H1 (cell line): ENCODE data around the gene ZXDC. TPM values are rescaled to one million over a fixed set of nuclear protein-coding genes. Genes with fewer than 3 reads are reported as not detected.

Experiments used
- CTCF ChIA-PET: fragments of 300-600 bp; sonication (Branson Sonifier 250); formaldehyde crosslinking; loops from one replicate; lab custom pipeline; 2021; ENCODE audit not compliant: partially characterized antibody; lab: Charles Lee
- POLR2A ChIA-PET: fragments of 300-600 bp; sonication (Branson Sonifier 250); formaldehyde crosslinking; loops from one replicate; lab custom pipeline; 2021; ENCODE audit warnings: inconsistent platforms; ENCODE audit not compliant: partially characterized antibody; lab: Charles Lee
- DNase-seq, 2 experiments: peaks; one replicate each; pipeline versions ENCODE4 v3.0.0 to v3.0.0-alpha.2; 2010 to 2022; ENCODE audit warnings: low spot score in 2 of 2, low read depth in 1 of 2, mixed read lengths in 1 of 2
- FAIRE-seq: peaks from 2 replicates; lab custom pipeline; 2011; peaks lifted over from hg19 to GRCh38; lab: Jason Lieb, UNC
- H2AFZ ChIP-seq: 2 replicates; pipeline ENCODE4 v1.8.1; 2012; ENCODE audit warnings: low read length, inconsistent platforms
- H2AK5ac ChIP-seq: 2 replicates; pipeline ENCODE4 v1.6.1; 2013; ENCODE audit warnings: low read depth, low read length
- H2BK120ac ChIP-seq: replicated peaks from 2 replicates; pipeline ENCODE3; 2013; ENCODE audit warnings: low read depth, low read length, inconsistent platforms
- H2BK12ac ChIP-seq: 2 replicates; pipeline ENCODE4 v1.6.1; 2013; ENCODE audit warnings: low read depth, low read length
- H2BK15ac ChIP-seq: 2 replicates; pipeline ENCODE4 v1.6.1; 2013; ENCODE audit warnings: low read length
- H2BK20ac ChIP-seq: 2 replicates; pipeline ENCODE4 v1.6.1; 2013; ENCODE audit warnings: low read length
- H2BK5ac ChIP-seq: 2 replicates; pipeline ENCODE4 v1.6.1; 2013; ENCODE audit warnings: low read depth, low read length
- H3K14ac ChIP-seq: 2 replicates; pipeline ENCODE4 v1.6.1; 2013; ENCODE audit warnings: inconsistent platforms; ENCODE audit not compliant: insufficient read length
- H3K18ac ChIP-seq: 2 replicates; pipeline ENCODE4 v1.6.1; 2013; ENCODE audit warnings: low read length; ENCODE audit errors: extremely low read depth
- H3K23ac ChIP-seq: 2 replicates; pipeline ENCODE4 v1.6.1; 2013; ENCODE audit warnings: inconsistent platforms; ENCODE audit not compliant: insufficient read length
- H3K23me2 ChIP-seq: 2 replicates; pipeline ENCODE4 v1.6.1; 2013; ENCODE audit warnings: low read depth, low read length
- H3K27ac ChIP-seq: 2 replicates; pipeline ENCODE4 v1.6.1; 2011; ENCODE audit warnings: low read depth, low read length, inconsistent platforms
- H3K27me3 ChIP-seq, 4 experiments: replicated peaks in 1 of 4; 1 replicate in 1 of 4; 2 replicates in 3 of 4; pipeline versions ENCODE4 v1.6.1 to v1.8.1; 2011 to 2013; ENCODE audit warnings: low read length in 3 of 4, mild to moderate bottlenecking in 3 of 4, inconsistent platforms in 2 of 4, mixed read lengths in 2 of 4, moderate library complexity in 1 of 4; ENCODE audit not compliant: control insufficient read depth in 3 of 4, insufficient read depth in 3 of 4; ENCODE audit errors: extremely low read depth in 1 of 4
- H3K36me3 ChIP-seq, 4 experiments: 2 replicates each; pipeline versions ENCODE4 v1.6.1 to v1.8.1; 2011 to 2013; ENCODE audit warnings: mild to moderate bottlenecking in 4 of 4, low read length in 3 of 4, moderate library complexity in 2 of 4, control low read depth in 1 of 4, inconsistent platforms in 1 of 4; ENCODE audit not compliant: insufficient read depth in 4 of 4, control insufficient read depth in 2 of 4
- H3K4ac ChIP-seq: replicated peaks from 2 replicates; pipeline ENCODE3; 2013; ENCODE audit warnings: low read length, low read depth, mixed read lengths, inconsistent platforms; ENCODE audit not compliant: insufficient read length
- H3K4me1 ChIP-seq, 4 experiments: replicated peaks in 1 of 4; 1 replicate in 1 of 4; 2 replicates in 3 of 4; pipeline versions ENCODE4 v1.6.1 to v1.8.1; 2011 to 2013; ENCODE audit warnings: low read length in 3 of 4, inconsistent platforms in 2 of 4, mixed read lengths in 1 of 4; ENCODE audit not compliant: insufficient read depth in 4 of 4, control insufficient read depth in 3 of 4
- H3K4me2 ChIP-seq, 2 experiments: 2 replicates each; pipeline versions ENCODE4 v1.6.1 to v1.8.1; 2011 to 2013; ENCODE audit warnings: low read depth in 2 of 2, low read length in 2 of 2, control low read depth in 1 of 2, inconsistent platforms in 1 of 2, mild to moderate bottlenecking in 1 of 2; ENCODE audit not compliant: insufficient read depth in 1 of 2
- H3K4me3 ChIP-seq, 4 experiments: fragments of 200-600, 300-600 bp in 1 of 4; sonication (generic), shearing (Covaris generic), sonication (Bioruptor Twin) in 1 of 4; 2 replicates each; pipeline versions ENCODE4 v1.5.1 to v1.8.1; 2011 to 2016; ENCODE audit warnings: low read length in 4 of 4, low read depth in 3 of 4, control low read depth in 2 of 4, inconsistent platforms in 2 of 4, mild to moderate bottlenecking in 2 of 4, mixed read lengths in 1 of 4, moderate library complexity in 1 of 4; ENCODE audit not compliant: insufficient read depth in 2 of 4; ENCODE audit errors: extremely low read depth in 1 of 4
- H3K56ac ChIP-seq: replicated peaks from 2 replicates; pipeline ENCODE3; 2013; ENCODE audit warnings: low read depth, mild to moderate bottlenecking, mixed read lengths, low read length, inconsistent platforms; ENCODE audit not compliant: insufficient read length
- H3K79me1 ChIP-seq: 2 replicates; pipeline ENCODE4 v1.6.1; 2013; ENCODE audit warnings: low read depth, low read length, control low read depth
- H3K79me2 ChIP-seq, 2 experiments: 2 replicates each; pipeline versions ENCODE4 v1.6.1 to v1.8.1; 2012 to 2013; ENCODE audit warnings: low read length in 2 of 2, mild to moderate bottlenecking in 2 of 2, inconsistent platforms in 1 of 2; ENCODE audit not compliant: insufficient read depth in 2 of 2, control insufficient read depth in 1 of 2
- H3K9ac ChIP-seq, 4 experiments: replicated peaks in 1 of 4; 1 replicate in 1 of 4; 2 replicates in 3 of 4; pipeline versions ENCODE4 v1.6.1 to v1.8.1; 2011 to 2013; ENCODE audit warnings: low read depth in 3 of 4, low read length in 3 of 4, control low read depth in 2 of 4, mild to moderate bottlenecking in 2 of 4, moderate library complexity in 2 of 4, inconsistent platforms in 1 of 4; ENCODE audit errors: extremely low read depth in 1 of 4
- H3K9me3 ChIP-seq, 2 experiments: 2 replicates each; pipeline versions ENCODE4 v1.6.1 to v1.8.1; 2012 to 2013; ENCODE audit warnings: mild to moderate bottlenecking in 2 of 2, moderate library complexity in 2 of 2, control low read depth in 1 of 2, inconsistent platforms in 1 of 2, low read depth in 1 of 2, low read length in 1 of 2, mixed read lengths in 1 of 2; ENCODE audit not compliant: insufficient read depth in 2 of 2
- H4K20me1 ChIP-seq, 2 experiments: replicated peaks in 1 of 2; 2 replicates each; pipeline versions ENCODE3 to v1.8.1; 2011 to 2013; ENCODE audit warnings: inconsistent platforms in 2 of 2, low read length in 2 of 2, mild to moderate bottlenecking in 1 of 2; ENCODE audit not compliant: insufficient read depth in 2 of 2, control insufficient read depth in 1 of 2
- H4K5ac ChIP-seq: 2 replicates; pipeline ENCODE4 v1.6.1; 2013; ENCODE audit warnings: low read length, low read depth, mixed read lengths, inconsistent platforms; ENCODE audit not compliant: insufficient read length
- H4K8ac ChIP-seq: 2 replicates; pipeline ENCODE4 v1.8.0; 2013; ENCODE audit warnings: mild to moderate bottlenecking, moderate library complexity, low read length, inconsistent platforms; ENCODE audit not compliant: insufficient read depth; ENCODE audit errors: extremely low read depth
- H4K91ac ChIP-seq: replicated peaks from 2 replicates; pipeline ENCODE3; 2013; ENCODE audit warnings: low read length, mixed read lengths, inconsistent platforms; ENCODE audit not compliant: insufficient read length
- BACH1 ChIP-seq: IDR thresholded peaks from 2 replicates; pipeline ENCODE4 v1.6.1; 2012; ENCODE audit warnings: low read length, improper control_type of control experiment
- CBX5 ChIP-seq: fragments of 300-800, 300-1000 bp; sonication (generic); IDR thresholded peaks from 2 replicates; pipeline ENCODE4 v1.7.1; 2016; ENCODE audit warnings: antibody characterized with exemption, low read length, low read depth
- CBX8 ChIP-seq: fragments of 300-800, 300-1000 bp; sonication (generic); IDR thresholded peaks from 2 replicates; pipeline ENCODE4 v1.7.1; 2016; ENCODE audit warnings: low read depth, low read length, borderline replicate concordance
- EGR1 ChIP-seq: IDR thresholded peaks from 2 replicates; pipeline ENCODE4 v1.6.1; 2011; ENCODE audit warnings: low read depth, low read length, borderline replicate concordance
- HDAC2 ChIP-seq, 2 experiments: fragments of 300-600 bp in 1 of 2; sonication (generic) in 1 of 2; IDR thresholded peaks; 2 replicates each; pipeline ENCODE4 v1.6.1; 2011 to 2012; ENCODE audit warnings: low read depth in 2 of 2, low read length in 2 of 2, mild to moderate bottlenecking in 2 of 2, moderate library complexity in 2 of 2, borderline replicate concordance in 1 of 2, inconsistent platforms in 1 of 2
- SIN3A ChIP-seq, 2 experiments: IDR thresholded peaks in 1 of 2; conservative IDR thresholded peaks in 1 of 2; 2 replicates each; pipeline ENCODE4 v1.6.1; 2011 to 2012; ENCODE audit warnings: low read length in 2 of 2, improper control_type of control experiment in 1 of 2, low read depth in 1 of 2, mild to moderate bottlenecking in 1 of 2
- SIX5 ChIP-seq: IDR thresholded peaks from 2 replicates; pipeline ENCODE4 v1.6.1; 2011; ENCODE audit warnings: mild to moderate bottlenecking, low read depth, low read length
- SUZ12 ChIP-seq: fragments of 200-600 bp; sonication (generic); IDR thresholded peaks from 2 replicates; pipeline ENCODE4 v1.6.1; 2012; ENCODE audit warnings: mild to moderate bottlenecking, inconsistent platforms, low read length, moderate library complexity, mixed read lengths
- ZNF274 ChIP-seq: IDR thresholded peaks from 2 replicates; pipeline ENCODE4 v1.7.0; 2012; ENCODE audit warnings: low read length, borderline replicate concordance; ENCODE audit errors: extremely low read depth
- WGBS, 2 experiments: shearing (Covaris generic) in 1 of 2; methylation state at CpG; one replicate each; pipeline versions ENCODE4 v1.1.6 to v1.1.7; 2013 to 2015; ENCODE audit warnings: low lambda C conversion rate in 2 of 2, mixed read lengths in 2 of 2, inconsistent platforms in 1 of 2, low coverage in 1 of 2, missing lambda C conversion rate in 1 of 2; ENCODE audit not compliant: insufficient replicate concordance in 2 of 2, insufficient coverage in 1 of 2, insufficient read length in 1 of 2; ENCODE audit errors: extremely low coverage in 1 of 2, missing lambda C conversion rate in 1 of 2; 5-methylcytosine and 5-hydroxymethylcytosine counted together
- polyA plus RNA-seq, 7 experiments: library from polyadenylated mRNA; depleted of rRNA in 3 of 7; stranded (reverse) in 5 of 7; unstranded in 2 of 7; fragments of >200 nt in 5 of 7; fragments of 200-250 nt in 2 of 7; gene quantifications; 1 replicate in 5 of 7; 2 replicates in 1 of 7; 4 replicates in 1 of 7; pipeline versions ENCODE4 v1.2.1 to v1.2.3, GENCODE V29; 2011 to 2013; ENCODE audit warnings: missing spikeins in 2 of 7, mixed read lengths in 2 of 7
- total RNA-seq: library from RNA; stranded (reverse); fragmentation: NEBNext Ultra II Directional; extraction: Animal tissue kit (Norgen Biotek cat#: 25700); gene quantifications from 2 replicates; pipeline ENCODE4 v1.2.1, GENCODE V29; 2021
- TF ChIP-seq, protein P1 (sequence below): IDR thresholded peaks from 2 replicates; pipeline ENCODE4 v1.6.1; 2011; ENCODE audit warnings: low read length, improper control_type of control experiment

ZXDC gene
- total and polyA plus RNA-seq, 2 of the 8 experiments (the other 6 are each of a cell fraction or from before 2014, with no cell fraction given) = 12.7 to 24.3 TPM

DNA sequence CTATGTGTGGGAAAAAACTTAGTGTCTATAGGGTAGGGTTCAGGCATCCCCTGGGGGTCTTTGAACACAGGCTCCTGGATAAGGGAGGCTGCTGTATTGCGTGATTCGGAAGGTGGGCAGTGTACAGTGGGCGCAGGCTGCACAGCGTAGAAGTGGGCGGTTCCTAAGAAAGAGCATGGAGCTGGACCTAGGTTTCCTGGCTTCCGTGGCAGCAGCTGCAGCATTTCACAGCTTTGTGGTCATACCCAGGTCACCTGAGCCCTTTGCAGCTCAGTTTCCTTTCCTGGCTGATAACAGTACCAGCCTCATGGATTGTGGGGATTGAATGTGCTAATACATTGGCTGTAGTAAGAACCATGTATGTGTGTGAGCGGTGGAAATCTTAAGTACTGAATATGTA lies 58.7 kb downstream of the ZXDC start:
- H3K4me3 ChIP-seq = no peak overlapping the region
- no peak overlapping the region for H2BK20ac ChIP-seq
- TF ChIP-seq EGR1 (no peak), SIX5 (no peak), ZNF274 (no peak), SUZ12 (no peak), HDAC2 (IDR thresholded peaks at IDR 0.05; ENCODE audit: borderline replicate concordance in 1 of 2, low read depth in 2 of 2, low read length in 2 of 2) (no peak), SIN3A (conservative IDR thresholded peaks at IDR 0.05 in 1 of 2, IDR thresholded peaks at IDR 0.05 in 1 of 2; ENCODE audit: low read depth in 1 of 2, low read length in 2 of 2) (no peak), CBX5 (no peak), CBX8 (no peak), BACH1 (no peak)
- TF ChIP-seq, protein P1, sequence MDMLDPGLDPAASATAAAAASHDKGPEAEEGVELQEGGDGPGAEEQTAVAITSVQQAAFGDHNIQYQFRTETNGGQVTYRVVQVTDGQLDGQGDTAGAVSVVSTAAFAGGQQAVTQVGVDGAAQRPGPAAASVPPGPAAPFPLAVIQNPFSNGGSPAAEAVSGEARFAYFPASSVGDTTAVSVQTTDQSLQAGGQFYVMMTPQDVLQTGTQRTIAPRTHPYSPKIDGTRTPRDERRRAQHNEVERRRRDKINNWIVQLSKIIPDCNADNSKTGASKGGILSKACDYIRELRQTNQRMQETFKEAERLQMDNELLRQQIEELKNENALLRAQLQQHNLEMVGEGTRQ = no peak
- H2BK12ac ChIP-seq = no peak overlapping the region
- H3K4me2 ChIP-seq = no peak overlapping the region
- H3K9ac ChIP-seq = no peak overlapping the region
- no peak overlapping the region for H2AK5ac ChIP-seq
- no peak overlapping the region for H3K23ac ChIP-seq
- H3K56ac ChIP-seq = no peak overlapping the region
- H3K27ac ChIP-seq = no peak overlapping the region
- no peaks in the 10 kb centered on the region for H3K79me2 ChIP-seq
- no peaks in the 10 kb centered on the region for H4K20me1 ChIP-seq
- ChIA-PET CTCF (interaction anchor here (1.0 to 2.5 kb wide), 6 partner anchors 10 to 283 kb away, joined by 3 to 9 read pairs (median 4); no protein-coding TSS in a partner anchor), POLR2A (interaction anchor here (1.0 to 2.1 kb wide), 3 partner anchors 18 to 25 kb away, joined by 3 to 7 read pairs (median 3); no protein-coding TSS in a partner anchor)
- H3K9me3 ChIP-seq = no peaks in the 10 kb centered on the region
- 94% methylated on average over 7 of the region's 7 CpGs; no CpG with 5 or more reads in 1 of the 2 experiments for WGBS, 2 experiments
- H3K23me2 ChIP-seq = no peaks in the 10 kb centered on the region
- no peak overlapping the region for H2BK15ac ChIP-seq
- H3K4me1 ChIP-seq = peaks cover 0 to 7% (median 2%) of the 10 kb centered on the region in 4 experiments; a peak in 3 of 7 replicates
- no peak overlapping the region for H4K5ac ChIP-seq
- H3K14ac ChIP-seq = no peak overlapping the region
- no peak overlapping the region for H2BK120ac ChIP-seq
- no peaks in the 10 kb centered on the region for H3K79me1 ChIP-seq
- no peak overlapping the region for H4K91ac ChIP-seq
- peak in 1 of 2 experiments; percentile 31 for DNase-seq
- H2AFZ ChIP-seq = no peak overlapping the region
- no peaks in the 10 kb centered on the region; a peak in 1 of 7 replicates for H3K27me3 ChIP-seq
- no peak overlapping the region for H2BK5ac ChIP-seq
- H3K18ac ChIP-seq = no peak overlapping the region
- H4K8ac ChIP-seq = no peak overlapping the region
- no peaks in the 10 kb centered on the region for H3K36me3 ChIP-seq
- FAIRE-seq = no peak
- H3K4ac ChIP-seq = no peak overlapping the region
